Measurements from ENCODE around the gene TEX22.

GRCh38 chr14:105356927-105357326 lies 41.4 kb upstream of the TEX22 start:
- TF ChIP-seq TEAD4 (CRISPR knock-in tag; IDR thresholded peaks at IDR 0.05) (no peak), ATF3 (CRISPR knock-in tag; conservative IDR thresholded peaks at IDR 0.05) (no peak), ETV6 (CRISPR knock-in tag; IDR thresholded peaks at IDR 0.05) (no peak), MAX (CRISPR knock-in tag; IDR thresholded peaks at IDR 0.05) (no peak), PRRX2 (CRISPR knock-in tag; IDR thresholded peaks at IDR 0.05) (no peak), USF1 (CRISPR knock-in tag; IDR thresholded peaks at IDR 0.05) (no peak), NR2C2 (CRISPR knock-in tag; IDR thresholded peaks at IDR 0.05) (no peak), ZNF263 (CRISPR knock-in tag; IDR thresholded peaks at IDR 0.05; ENCODE audit: low read depth) (no peak), SP1 (CRISPR knock-in tag; conservative IDR thresholded peaks at IDR 0.05) (no peak), FOXJ3 (CRISPR knock-in tag; IDR thresholded peaks at IDR 0.05; ENCODE audit: borderline replicate concordance) (no peak)
- TF ChIP-seq, protein P1, sequence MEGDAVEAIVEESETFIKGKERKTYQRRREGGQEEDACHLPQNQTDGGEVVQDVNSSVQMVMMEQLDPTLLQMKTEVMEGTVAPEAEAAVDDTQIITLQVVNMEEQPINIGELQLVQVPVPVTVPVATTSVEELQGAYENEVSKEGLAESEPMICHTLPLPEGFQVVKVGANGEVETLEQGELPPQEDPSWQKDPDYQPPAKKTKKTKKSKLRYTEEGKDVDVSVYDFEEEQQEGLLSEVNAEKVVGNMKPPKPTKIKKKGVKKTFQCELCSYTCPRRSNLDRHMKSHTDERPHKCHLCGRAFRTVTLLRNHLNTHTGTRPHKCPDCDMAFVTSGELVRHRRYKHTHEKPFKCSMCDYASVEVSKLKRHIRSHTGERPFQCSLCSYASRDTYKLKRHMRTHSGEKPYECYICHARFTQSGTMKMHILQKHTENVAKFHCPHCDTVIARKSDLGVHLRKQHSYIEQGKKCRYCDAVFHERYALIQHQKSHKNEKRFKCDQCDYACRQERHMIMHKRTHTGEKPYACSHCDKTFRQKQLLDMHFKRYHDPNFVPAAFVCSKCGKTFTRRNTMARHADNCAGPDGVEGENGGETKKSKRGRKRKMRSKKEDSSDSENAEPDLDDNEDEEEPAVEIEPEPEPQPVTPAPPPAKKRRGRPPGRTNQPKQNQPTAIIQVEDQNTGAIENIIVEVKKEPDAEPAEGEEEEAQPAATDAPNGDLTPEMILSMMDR (IDR thresholded peaks at IDR 0.05) = no peak
- TF ChIP-seq, protein P2, sequence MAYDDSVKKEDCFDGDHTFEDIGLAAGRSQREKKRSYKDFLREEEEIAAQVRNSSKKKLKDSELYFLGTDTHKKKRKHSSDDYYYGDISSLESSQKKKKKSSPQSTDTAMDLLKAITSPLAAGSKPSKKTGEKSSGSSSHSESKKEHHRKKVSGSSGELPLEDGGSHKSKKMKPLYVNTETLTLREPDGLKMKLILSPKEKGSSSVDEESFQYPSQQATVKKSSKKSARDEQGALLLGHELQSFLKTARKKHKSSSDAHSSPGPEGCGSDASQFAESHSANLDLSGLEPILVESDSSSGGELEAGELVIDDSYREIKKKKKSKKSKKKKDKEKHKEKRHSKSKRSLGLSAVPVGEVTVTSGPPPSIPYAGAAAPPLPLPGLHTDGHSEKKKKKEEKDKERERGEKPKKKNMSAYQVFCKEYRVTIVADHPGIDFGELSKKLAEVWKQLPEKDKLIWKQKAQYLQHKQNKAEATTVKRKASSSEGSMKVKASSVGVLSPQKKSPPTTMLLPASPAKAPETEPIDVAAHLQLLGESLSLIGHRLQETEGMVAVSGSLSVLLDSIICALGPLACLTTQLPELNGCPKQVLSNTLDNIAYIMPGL (CRISPR knock-in tag; IDR thresholded peaks at IDR 0.05) = no peak

Measured in WTC11 (cell line).